MCF 10A (cell line): ENCODE data around the gene FARS2. TPM values are rescaled to one million over a fixed set of nuclear protein-coding genes. Genes with fewer than 3 reads are reported as not detected.
"Not testable (repeated sequence)": the region's sequence is repeated elsewhere in the genome, so short reads cannot be mapped to it uniquely, and the experiment has no call there.

ENCODE experiments used
- BruUV-seq: library from RNA; stranded (reverse); fragments of 400-500 nt; replicated peaks from 2 replicates; lab custom pipeline; 2021; lab: Mats Ljungman, UMichigan
- CTCF ChIA-PET: fragments of 300-600 bp; sonication (Branson Sonifier 250); formaldehyde crosslinking; extraction: SDS; loops from one replicate; lab custom pipeline; 2021; ENCODE audit warnings: antibody characterized with exemption, inconsistent platforms; lab: Yijun Ruan, JAX
- POLR2A ChIA-PET: fragments of 300-600, 350-650 bp; sonication (Branson Sonifier 250); formaldehyde crosslinking; extraction: SDS; loops from one replicate; lab custom pipeline; 2020; ENCODE audit warnings: antibody characterized with exemption, inconsistent platforms; lab: Yijun Ruan, JAX
- DNase-seq: peaks from one replicate; pipeline ENCODE4 v3.0.0-alpha.2; 2018; ENCODE audit not compliant: unreplicated experiment
- H3K27ac Mint-ChIP-seq: one replicate; pipeline ENCODE4 v1.8.0; 2022; ENCODE audit warnings: mild to moderate bottlenecking, low read depth, mixed read lengths; ENCODE audit not compliant: unreplicated experiment
- H3K27me3 Mint-ChIP-seq: one replicate; pipeline ENCODE4 v1.8.0; 2022; ENCODE audit warnings: mixed read lengths; ENCODE audit not compliant: insufficient read depth, unreplicated experiment
- H3K36me3 Mint-ChIP-seq: one replicate; pipeline ENCODE4 v1.8.0; 2022; ENCODE audit warnings: mild to moderate bottlenecking, moderate library complexity, mixed read lengths; ENCODE audit not compliant: insufficient read depth, unreplicated experiment
- H3K4me1 Mint-ChIP-seq: one replicate; pipeline ENCODE4 v1.8.0; 2022; ENCODE audit warnings: mixed read lengths; ENCODE audit not compliant: insufficient read depth, unreplicated experiment
- H3K4me3 Mint-ChIP-seq: one replicate; pipeline ENCODE4 v1.8.0; 2022; ENCODE audit warnings: mild to moderate bottlenecking, moderate library complexity, mixed read lengths; ENCODE audit not compliant: unreplicated experiment
- H3K9me3 Mint-ChIP-seq: one replicate; pipeline ENCODE4 v1.8.0; 2022; ENCODE audit warnings: mixed read lengths; ENCODE audit not compliant: unreplicated experiment
- CTCF ChIP-seq: fragments of 200-600 bp; IDR thresholded peaks from one replicate; pipeline ENCODE4 v1.8.0; 2022; ENCODE audit warnings: antibody characterized with exemption, mild to moderate bottlenecking; ENCODE audit not compliant: unreplicated experiment
- intact Hi-C: fragments of 100-400 bp; cut with micrococcal nuclease; formaldehyde crosslinking; loops from 2 replicates; pipeline ENCODE4 v1.14.1; 2022
- total RNA-seq: library from RNA; stranded (reverse); gene quantifications from 2 replicates; pipeline ENCODE4 v1.2.3, GENCODE V29; 2022

The FARS2 gene
- total RNA-seq, 1 experiment from 2014 or later, result 18.2 TPM

DNA sequence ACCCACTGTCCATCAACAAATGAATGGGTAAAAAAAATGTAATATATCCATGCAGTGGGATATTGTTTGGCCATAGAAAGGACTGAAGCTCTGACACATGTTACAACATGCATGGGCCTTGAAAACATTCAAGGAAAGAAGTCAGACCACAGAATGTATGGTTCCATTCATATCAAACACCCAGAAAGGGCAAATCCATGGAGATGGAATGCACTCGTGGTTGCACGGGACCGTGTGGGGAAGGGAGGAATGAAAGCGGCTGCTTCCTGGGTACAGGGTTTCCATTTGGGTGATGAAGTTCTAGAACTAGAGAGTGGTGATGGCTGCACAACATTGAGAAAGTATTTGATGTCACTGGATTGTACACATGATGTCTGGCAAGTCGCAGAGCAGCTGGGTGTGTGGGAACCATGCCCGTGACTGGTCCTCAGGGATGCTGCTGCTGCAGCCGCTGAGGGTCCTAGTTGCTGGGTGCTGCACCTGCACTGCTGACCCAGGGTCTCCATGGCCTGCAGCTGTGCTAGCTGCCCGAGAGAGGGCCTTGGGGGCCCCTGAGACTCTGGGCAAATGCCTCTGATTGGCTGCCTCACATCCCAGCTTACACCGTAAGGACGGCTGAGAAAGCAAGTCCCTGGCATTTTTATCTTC is 525.1 kb downstream of the FARS2 start:
- no peak overlapping the region for H3K4me3 Mint-ChIP-seq
- ChIA-PET POLR2A (no interaction called here), CTCF (interaction anchor here (0.6 kb wide), 2 partner anchors 179 to 336 kb away, joined by 3 read pairs; no protein-coding TSS in a partner anchor)
- no peak for TF ChIP-seq CTCF
- H3K9me3 Mint-ChIP-seq, result no peaks in the 10 kb centered on the region
- no peaks in the 10 kb centered on the region for H3K4me1 Mint-ChIP-seq
- no peak overlapping the region for H3K27ac Mint-ChIP-seq
- intact Hi-C loops, result no loop called here
- H3K36me3 Mint-ChIP-seq, result peaks cover 6% of the 10 kb centered on the region
- no peaks in the 10 kb centered on the region for H3K27me3 Mint-ChIP-seq
- DNase-seq, result no peak
- BruUV-seq, result no TSS peak

GRCh38 chr6:5786969-5787720 is 525.8 kb downstream of the FARS2 start:
- BruUV-seq, result no TSS peak
- DNase-seq, result no peak
- CTCF ChIA-PET, result interaction anchor here (0.6 to 1.2 kb wide), 2 partner anchors 33 to 52 kb away, joined by 3 read pairs; no protein-coding TSS in a partner anchor
- H3K27me3 Mint-ChIP-seq, result peaks cover 4% of the 10 kb centered on the region
- H3K4me1 Mint-ChIP-seq, result no peaks in the 10 kb centered on the region
- H3K4me3 Mint-ChIP-seq, result no peak overlapping the region
- no peaks in the 10 kb centered on the region for H3K9me3 Mint-ChIP-seq
- H3K27ac Mint-ChIP-seq, result no peak overlapping the region
- intact Hi-C loops, result no loop called here
- POLR2A ChIA-PET, result interaction anchor here (1.2 kb wide), 1 partner anchor 26 kb away, joined by 3 read pairs; no protein-coding TSS in a partner anchor
- TF ChIP-seq CTCF, result no peak
- peaks cover 6% of the 10 kb centered on the region for H3K36me3 Mint-ChIP-seq

- H3K9me3 Mint-ChIP-seq, BruUV-seq, DNase-seq, H3K36me3 Mint-ChIP-seq, H3K4me1 Mint-ChIP-seq, POLR2A ChIA-PET, intact Hi-C loops, H3K27ac Mint-ChIP-seq, H3K4me3 Mint-ChIP-seq, CTCF ChIA-PET: not testable (repeated sequence)
- peaks cover 16% of the 10 kb centered on the region for H3K27me3 Mint-ChIP-seq
Observed at GRCh38 chr6:5789426-5789825, 528.1 kb downstream of the FARS2 start.

- peaks cover 16% of the 10 kb centered on the region for H3K27me3 Mint-ChIP-seq
- not testable (repeated sequence) for H3K36me3 Mint-ChIP-seq
Observed at GRCh38 chr6:5796555-5796954, 535.2 kb downstream of the FARS2 start.

DNA sequence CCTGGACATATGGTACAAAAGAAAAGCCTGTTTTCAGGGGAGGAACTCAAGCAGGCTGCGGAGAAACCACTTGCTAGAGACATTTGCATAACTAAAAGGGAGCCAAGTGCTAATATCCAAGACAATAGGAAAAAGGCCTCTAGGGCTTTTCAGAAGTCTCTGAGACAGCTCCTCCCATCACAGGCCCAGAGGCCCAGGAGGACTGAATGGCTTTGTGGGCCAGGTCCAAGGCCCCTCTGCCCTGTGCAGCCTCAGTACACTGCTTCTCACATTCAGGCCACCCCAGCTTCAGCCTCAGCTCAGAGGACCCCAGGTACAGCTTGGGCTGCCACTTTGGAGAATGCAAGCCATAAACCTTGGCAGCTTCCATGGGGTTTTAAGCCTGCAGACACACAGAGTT is 545.1 kb downstream of the FARS2 start:
- H3K27me3 Mint-ChIP-seq, result peaks cover 13% of the 10 kb centered on the region
- POLR2A ChIA-PET, intact Hi-C loops, H3K4me3 Mint-ChIP-seq, H3K27ac Mint-ChIP-seq, BruUV-seq, CTCF ChIA-PET, H3K9me3 Mint-ChIP-seq, H3K36me3 Mint-ChIP-seq, H3K4me1 Mint-ChIP-seq, DNase-seq: not testable (repeated sequence)

More at GRCh38 chr6:5796555-5796954, 535.2 kb downstream of the FARS2 start:
- H3K27ac Mint-ChIP-seq, H3K4me3 Mint-ChIP-seq, intact Hi-C loops, POLR2A ChIA-PET, H3K9me3 Mint-ChIP-seq, BruUV-seq, CTCF ChIA-PET, DNase-seq, H3K4me1 Mint-ChIP-seq: not testable (repeated sequence)
